ENCODE data around the gene GRM4. TPM values are rescaled to one million over a fixed set of nuclear protein-coding genes. Genes with fewer than 3 reads are reported as not detected.
A peak's percentile ranks its signal among the peaks of the same experiment; 100 is the strongest.

Gene GRM4
- total RNA-seq, 1 experiment from 2014 or later, result not detected

DNA sequence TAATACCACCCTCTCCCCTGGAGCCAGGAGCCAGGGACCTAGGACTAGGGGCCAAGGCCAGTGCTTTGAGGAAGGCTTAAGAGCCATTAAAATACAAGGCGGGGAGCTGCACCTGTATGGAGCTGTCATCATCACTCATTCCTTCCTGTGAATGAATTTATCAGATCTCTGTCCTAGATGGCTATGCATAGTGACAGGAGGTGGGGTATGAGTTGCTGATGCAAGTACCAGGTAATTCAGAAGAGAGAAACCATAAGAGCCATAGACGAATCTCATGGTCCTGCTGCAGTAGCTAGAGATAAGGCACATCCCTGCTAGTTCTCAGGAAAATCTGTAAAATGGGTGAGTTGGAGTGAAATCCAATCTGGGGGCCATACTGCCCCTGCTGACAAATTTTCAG is 10.3 kb downstream of the GRM4 start:
- intact Hi-C loops (cut with micrococcal nuclease; ENCODE audit: unreplicated experiment), result no loop called here
- H3K79me2 ChIP-seq (ENCODE audit: low read depth), result no peaks in the 10 kb centered on the region
- H3K27ac ChIP-seq, result no peak overlapping the region
- H3K4me2 ChIP-seq, result no peak overlapping the region
- no peaks in the 10 kb centered on the region for H3K9me2 ChIP-seq (ENCODE audit: insufficient read depth)
- H3K4me1 ChIP-seq (replicated peaks; ENCODE audit: insufficient read depth), result no peaks in the 10 kb centered on the region
- no peaks in the 10 kb centered on the region for H3K9me3 ChIP-seq (ENCODE audit: insufficient read depth, low read depth)
- no TSS peak for BruUV-seq (replicated peaks)
- no peaks in the 10 kb centered on the region for H3F3A ChIP-seq (ENCODE audit: insufficient read depth, low read depth)
- peaks cover 76% of the 10 kb centered on the region for H3K27me3 ChIP-seq (ENCODE audit: insufficient read depth, low read depth)
- no peaks in the 10 kb centered on the region for H4K20me1 ChIP-seq (ENCODE audit: insufficient read depth)
- TF ChIP-seq, protein P1, sequence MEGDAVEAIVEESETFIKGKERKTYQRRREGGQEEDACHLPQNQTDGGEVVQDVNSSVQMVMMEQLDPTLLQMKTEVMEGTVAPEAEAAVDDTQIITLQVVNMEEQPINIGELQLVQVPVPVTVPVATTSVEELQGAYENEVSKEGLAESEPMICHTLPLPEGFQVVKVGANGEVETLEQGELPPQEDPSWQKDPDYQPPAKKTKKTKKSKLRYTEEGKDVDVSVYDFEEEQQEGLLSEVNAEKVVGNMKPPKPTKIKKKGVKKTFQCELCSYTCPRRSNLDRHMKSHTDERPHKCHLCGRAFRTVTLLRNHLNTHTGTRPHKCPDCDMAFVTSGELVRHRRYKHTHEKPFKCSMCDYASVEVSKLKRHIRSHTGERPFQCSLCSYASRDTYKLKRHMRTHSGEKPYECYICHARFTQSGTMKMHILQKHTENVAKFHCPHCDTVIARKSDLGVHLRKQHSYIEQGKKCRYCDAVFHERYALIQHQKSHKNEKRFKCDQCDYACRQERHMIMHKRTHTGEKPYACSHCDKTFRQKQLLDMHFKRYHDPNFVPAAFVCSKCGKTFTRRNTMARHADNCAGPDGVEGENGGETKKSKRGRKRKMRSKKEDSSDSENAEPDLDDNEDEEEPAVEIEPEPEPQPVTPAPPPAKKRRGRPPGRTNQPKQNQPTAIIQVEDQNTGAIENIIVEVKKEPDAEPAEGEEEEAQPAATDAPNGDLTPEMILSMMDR (conservative IDR thresholded peaks at IDR 0.05), result no peak
- TF ChIP-seq EZH2 (IDR thresholded peaks at IDR 0.05; ENCODE audit: low read depth), result no peak
- no peak overlapping the region for H3K4me3 ChIP-seq
- ChIA-PET POLR2A (ENCODE audit: unreplicated experiment) (no interaction called here), CTCF (no interaction called here)
- no peaks in the 10 kb centered on the region for H3K36me3 ChIP-seq (ENCODE audit: low read depth)
- no peak for DNase-seq
- no peak overlapping the region for H2AFZ ChIP-seq

DNA sequence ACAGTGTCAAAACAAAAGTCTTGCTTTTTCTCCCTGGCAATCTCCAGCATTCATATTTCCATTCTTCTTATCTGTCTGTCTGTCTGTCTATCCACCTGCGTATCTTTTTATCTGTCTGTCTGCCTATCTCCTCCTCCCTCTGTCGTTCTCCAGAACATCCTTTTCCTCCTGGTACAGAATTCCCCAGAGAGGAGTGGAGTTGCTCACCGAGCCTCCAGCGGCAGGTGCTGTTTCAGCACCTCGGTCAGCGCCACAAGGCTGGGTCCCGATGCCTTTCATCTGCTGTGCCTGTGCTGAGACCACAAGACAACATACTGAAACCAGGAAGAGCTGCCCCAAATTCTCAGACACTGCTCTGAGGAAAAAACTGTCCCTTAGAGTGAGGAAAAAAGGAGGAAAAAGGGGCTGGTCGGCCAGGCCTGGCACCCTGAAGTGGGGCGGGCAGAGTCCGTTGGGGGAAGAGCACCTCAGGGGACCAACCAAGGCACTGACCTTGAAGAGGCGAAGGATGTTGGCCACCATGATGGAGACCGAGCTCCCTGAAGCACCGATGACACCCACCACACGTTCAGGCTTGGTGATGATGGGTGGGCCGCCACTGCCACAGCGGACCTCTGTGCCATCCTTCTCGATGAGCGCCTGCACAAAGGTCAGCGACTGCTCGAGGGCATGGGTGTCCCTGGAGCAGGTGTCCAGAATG is 13.3 kb downstream of the GRM4 start:
- CTCF ChIA-PET, result interaction anchor here (0.5 kb wide), 1 partner anchor 361 kb away, joined by 3 read pairs; no protein-coding TSS in a partner anchor

DNA sequence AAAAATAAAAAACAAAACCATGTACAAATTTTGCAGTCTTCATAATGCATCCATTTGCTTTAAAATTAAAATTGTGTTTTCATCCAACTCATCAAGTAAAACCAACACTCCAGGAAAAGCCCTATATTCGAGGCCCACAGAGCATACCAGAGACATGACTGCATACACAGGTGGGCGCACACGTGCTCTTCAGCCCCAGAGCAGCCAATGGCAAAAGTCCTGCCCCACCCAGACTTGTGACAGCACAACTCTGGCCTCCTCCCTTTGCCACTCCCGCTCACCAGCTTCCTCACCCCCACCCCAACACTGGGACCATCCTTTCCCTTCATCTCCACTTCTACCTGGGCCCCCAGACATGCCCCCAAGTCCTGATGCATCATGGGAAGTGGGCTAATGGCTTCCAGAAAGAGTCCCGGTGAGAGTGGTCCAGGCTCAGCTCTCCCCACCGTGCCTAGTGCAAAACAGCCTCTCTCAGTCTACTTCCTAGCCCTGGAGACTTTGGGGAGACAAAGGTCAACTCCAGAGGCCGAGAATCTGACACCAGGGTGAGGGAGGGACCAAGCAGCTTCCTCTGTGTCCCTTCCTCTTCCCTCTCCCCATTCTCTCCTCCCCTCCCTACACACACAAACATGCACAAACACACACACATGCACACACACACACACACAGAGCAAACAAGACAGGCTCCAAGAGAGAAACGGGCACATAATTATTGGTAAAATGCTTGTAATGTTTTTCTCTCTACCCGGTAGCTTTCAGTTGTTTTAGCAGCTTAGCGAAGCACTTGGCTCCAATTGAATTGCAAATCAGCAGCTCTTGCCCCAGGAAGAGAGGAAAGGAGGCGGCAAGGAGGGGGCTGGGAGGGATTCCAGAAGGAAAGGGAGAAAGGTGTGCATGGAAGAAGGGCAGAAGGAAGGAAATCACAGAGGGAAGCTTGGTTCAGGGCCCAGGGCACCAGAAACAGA is 14.3 kb downstream of the GRM4 start:
- Histone ChIP-seq H3K79me2 (ENCODE audit: low read depth) (no peaks in the 10 kb centered on the region), H3K4me3 (no peak overlapping the region), H3K27me3 (ENCODE audit: insufficient read depth, low read depth) (peaks cover 59% of the 10 kb centered on the region), H3K9me2 (ENCODE audit: insufficient read depth) (no peaks in the 10 kb centered on the region), H4K20me1 (ENCODE audit: insufficient read depth) (no peaks in the 10 kb centered on the region), H2AFZ (no peak overlapping the region), H3K36me3 (ENCODE audit: low read depth) (no peaks in the 10 kb centered on the region), H3F3A (ENCODE audit: insufficient read depth, low read depth) (no peaks in the 10 kb centered on the region), H3K9me3 (ENCODE audit: insufficient read depth, low read depth) (no peaks in the 10 kb centered on the region), H3K27ac (no peak overlapping the region), H3K4me2 (no peak overlapping the region), H3K4me1 (replicated peaks; ENCODE audit: insufficient read depth) (no peaks in the 10 kb centered on the region)
- intact Hi-C loops (cut with micrococcal nuclease; ENCODE audit: unreplicated experiment), result no loop called here
- no peak for TF ChIP-seq EZH2 (IDR thresholded peaks at IDR 0.05; ENCODE audit: low read depth)
- TF ChIP-seq, protein P1 (conservative IDR thresholded peaks at IDR 0.05), result no peak
- ChIA-PET CTCF (no interaction called here), POLR2A (ENCODE audit: unreplicated experiment) (no interaction called here)
- BruUV-seq (replicated peaks), result no TSS peak
- DNase-seq, result no peak

More for the DNA sequence above, 13.3 kb downstream of the GRM4 start:
- H4K20me1 ChIP-seq (ENCODE audit: insufficient read depth), result no peaks in the 10 kb centered on the region
- H3K27me3 ChIP-seq (ENCODE audit: insufficient read depth, low read depth), result peaks cover 57% of the 10 kb centered on the region
- H2AFZ ChIP-seq, result no peak overlapping the region
- no peaks in the 10 kb centered on the region for H3K4me1 ChIP-seq (replicated peaks; ENCODE audit: insufficient read depth)
- no peak overlapping the region for H3K27ac ChIP-seq
- H3K4me3 ChIP-seq, result no peak overlapping the region
- no peaks in the 10 kb centered on the region for H3K36me3 ChIP-seq (ENCODE audit: low read depth)
- no peaks in the 10 kb centered on the region for H3F3A ChIP-seq (ENCODE audit: insufficient read depth, low read depth)
- POLR2A ChIA-PET (ENCODE audit: unreplicated experiment), result no interaction called here
- H3K9me2 ChIP-seq (ENCODE audit: insufficient read depth), result no peaks in the 10 kb centered on the region
- no peaks in the 10 kb centered on the region for H3K9me3 ChIP-seq (ENCODE audit: insufficient read depth, low read depth)
- no TSS peak for BruUV-seq (replicated peaks)
- H3K79me2 ChIP-seq (ENCODE audit: low read depth), result no peaks in the 10 kb centered on the region
- intact Hi-C loops (cut with micrococcal nuclease; ENCODE audit: unreplicated experiment), result no loop called here
- TF ChIP-seq, protein P1 (conservative IDR thresholded peaks at IDR 0.05), result no peak
- no peak for TF ChIP-seq EZH2 (IDR thresholded peaks at IDR 0.05; ENCODE audit: low read depth)
- peak in 1 of 2 experiments; percentile 35 for DNase-seq
- H3K4me2 ChIP-seq, result no peak overlapping the region

Measured in PC-9 (cell line).